H9 (cell line): ENCODE data around the gene ELAC1. TPM values are rescaled to one million over a fixed set of nuclear protein-coding genes. Genes with fewer than 3 reads are reported as not detected.

Experiments
- DNase-seq: peaks from one replicate; pipeline ENCODE4 v3.0.0-alpha.2; 2017
- H2AFZ ChIP-seq: one replicate; pipeline ENCODE4 v1.6.1; 2013; ENCODE audit warnings: mild to moderate bottlenecking, low read length, control low read depth, moderate library complexity
- H2AK5ac ChIP-seq: 2 replicates; pipeline ENCODE4 v1.6.1; 2013; ENCODE audit warnings: low read length, control low read depth, mixed read lengths; ENCODE audit not compliant: insufficient read length
- H2BK120ac ChIP-seq: one replicate; pipeline ENCODE4 v1.6.1; 2013; ENCODE audit warnings: low read depth, mild to moderate bottlenecking, low read length, control low read depth, inconsistent platforms; ENCODE audit not compliant: poor library complexity, severe bottlenecking
- H2BK12ac ChIP-seq: 2 replicates; pipeline ENCODE4 v1.6.1; 2013; ENCODE audit warnings: low read length, control low read depth, mixed read lengths, low read depth; ENCODE audit not compliant: insufficient read length
- H2BK15ac ChIP-seq: 2 replicates; pipeline ENCODE4 v1.6.1; 2013; ENCODE audit warnings: low read depth, low read length, control low read depth
- H2BK20ac ChIP-seq: one replicate; pipeline ENCODE4 v1.6.1; 2013; ENCODE audit warnings: low read depth, mild to moderate bottlenecking, low read length, control low read depth, inconsistent platforms; ENCODE audit not compliant: poor library complexity, severe bottlenecking
- H2BK5ac ChIP-seq: 2 replicates; pipeline ENCODE4 v1.6.1; 2013; ENCODE audit warnings: low read length, control low read depth, mixed read lengths; ENCODE audit not compliant: insufficient read length
- H3K14ac ChIP-seq: 2 replicates; pipeline ENCODE4 v1.6.1; 2013; ENCODE audit warnings: low read length, control low read depth; ENCODE audit not compliant: insufficient read depth
- H3K18ac ChIP-seq: 2 replicates; pipeline ENCODE4 v1.6.1; 2013; ENCODE audit warnings: low read depth, mild to moderate bottlenecking, mixed read lengths, low read length, control low read depth; ENCODE audit not compliant: insufficient read length
- H3K23ac ChIP-seq: 2 replicates; pipeline ENCODE4 v1.6.1; 2013; ENCODE audit warnings: low read length, control low read depth, mixed read lengths, low read depth; ENCODE audit not compliant: insufficient read length
- H3K23me2 ChIP-seq: 2 replicates; pipeline ENCODE4 v1.6.1; 2013; ENCODE audit warnings: low read depth, mild to moderate bottlenecking, mixed read lengths, low read length, control low read depth; ENCODE audit not compliant: insufficient read length, poor library complexity, severe bottlenecking
- H3K27ac ChIP-seq: 2 replicates; pipeline ENCODE4 v1.5.1; 2013; ENCODE audit warnings: low read length, control low read depth, mixed read lengths, low read depth; ENCODE audit not compliant: insufficient read length
- H3K27me3 ChIP-seq: 2 replicates; pipeline ENCODE4 v1.6.1; 2013; ENCODE audit warnings: low read length, control low read depth, inconsistent platforms; ENCODE audit not compliant: insufficient read depth
- H3K4ac ChIP-seq: 2 replicates; pipeline ENCODE4 v1.6.1; 2013; ENCODE audit warnings: low read depth, mild to moderate bottlenecking, control low read depth, inconsistent platforms, low read length, moderate library complexity
- H3K4me1 ChIP-seq: 2 replicates; pipeline ENCODE4 v1.6.1; 2013; ENCODE audit warnings: low read length, control low read depth, inconsistent platforms; ENCODE audit not compliant: insufficient read depth
- H3K4me2 ChIP-seq: 2 replicates; pipeline ENCODE4 v1.6.1; 2013; ENCODE audit warnings: low read length, control low read depth, mixed read lengths; ENCODE audit not compliant: insufficient read length, insufficient read depth
- H3K56ac ChIP-seq: 2 replicates; pipeline ENCODE4 v1.6.1; 2013; ENCODE audit warnings: low read depth, mild to moderate bottlenecking, mixed read lengths, low read length, control low read depth; ENCODE audit not compliant: insufficient read length
- H3K79me1 ChIP-seq: 2 replicates; pipeline ENCODE4 v1.6.1; 2013; ENCODE audit warnings: low read depth, mild to moderate bottlenecking, moderate library complexity, low read length, control low read depth, inconsistent platforms; ENCODE audit not compliant: insufficient read depth, poor library complexity, severe bottlenecking
- H3K79me2 ChIP-seq: 2 replicates; pipeline ENCODE4 v1.6.1; 2013; ENCODE audit warnings: low read length, control low read depth, inconsistent platforms; ENCODE audit not compliant: insufficient read depth
- H3K9ac ChIP-seq: 2 replicates; pipeline ENCODE4 v1.6.1; 2013; ENCODE audit warnings: low read length, control low read depth, mixed read lengths; ENCODE audit not compliant: insufficient read length; ENCODE audit errors: extremely low read depth
- H3K9me3 ChIP-seq: one replicate; pipeline ENCODE4 v1.6.1; 2013; ENCODE audit warnings: low read depth, low read length, inconsistent platforms; ENCODE audit not compliant: control insufficient read depth
- H3T11ph ChIP-seq: one replicate; pipeline ENCODE4 v1.6.1; 2013; ENCODE audit warnings: mild to moderate bottlenecking, low read length, control low read depth, inconsistent platforms
- H4K20me1 ChIP-seq: one replicate; pipeline ENCODE4 v1.6.1; 2013; ENCODE audit not compliant: control insufficient read depth, insufficient read length, insufficient read depth
- H4K5ac ChIP-seq: 2 replicates; pipeline ENCODE4 v1.6.1; 2013; ENCODE audit warnings: low read depth, mild to moderate bottlenecking, mixed read lengths, low read length, control low read depth; ENCODE audit not compliant: insufficient read length
- H4K8ac ChIP-seq: replicated peaks from 2 replicates; pipeline ENCODE4 v1.6.1; 2013; ENCODE audit warnings: low read length, control low read depth, mixed read lengths, low read depth; ENCODE audit not compliant: insufficient read length
- H4K91ac ChIP-seq: 2 replicates; pipeline ENCODE4 v1.6.1; 2013; ENCODE audit warnings: low read depth, mild to moderate bottlenecking, moderate library complexity, mixed read lengths, low read length, control low read depth; ENCODE audit not compliant: insufficient read length
- H3K27ac Mint-ChIP-seq, 3 experiments: 2 replicates in 2 of 3; 3 replicates in 1 of 3; pipeline ENCODE4 v1.8.0; 2020 to 2021; ENCODE audit warnings: mixed read lengths in 3 of 3, mild to moderate bottlenecking in 1 of 3, moderate library complexity in 1 of 3
- H3K27me3 Mint-ChIP-seq: 2 replicates; pipeline ENCODE4 v1.8.0; 2021; ENCODE audit warnings: low read depth, mild to moderate bottlenecking, moderate library complexity, mixed read lengths
- H3K36me3 Mint-ChIP-seq, 3 experiments: 2 replicates in 2 of 3; 3 replicates in 1 of 3; pipeline ENCODE4 v1.8.0; 2020 to 2021; ENCODE audit warnings: low read depth in 3 of 3, mixed read lengths in 3 of 3; ENCODE audit not compliant: insufficient read depth in 1 of 3
- H3K4me1 Mint-ChIP-seq, 2 experiments: 2 replicates each; pipeline ENCODE4 v1.8.0; 2020; ENCODE audit warnings: mixed read lengths in 2 of 2
- H3K4me3 Mint-ChIP-seq, 2 experiments: 2 replicates in 1 of 2; 3 replicates in 1 of 2; pipeline ENCODE4 v1.8.0; 2020 to 2021; ENCODE audit warnings: mild to moderate bottlenecking in 2 of 2, mixed read lengths in 2 of 2, moderate library complexity in 1 of 2
- H3K9me3 Mint-ChIP-seq, 2 experiments: 2 replicates in 1 of 2; 3 replicates in 1 of 2; pipeline ENCODE4 v1.8.0; 2020; ENCODE audit warnings: mild to moderate bottlenecking in 2 of 2, mixed read lengths in 2 of 2, moderate library complexity in 1 of 2
- WGBS: extraction: QIAGEN DNeasy Blood & Tissue Kit; methylation state at CpG from one replicate; pipeline ENCODE4 v1.1.7; 2013; ENCODE audit warnings: missing lambda C conversion rate, low lambda C conversion rate, mixed read lengths; ENCODE audit not compliant: insufficient read length; ENCODE audit errors: extremely low coverage; 5-methylcytosine and 5-hydroxymethylcytosine counted together
- total RNA-seq: library from RNA; stranded (reverse); gene quantifications from 2 replicates; pipeline ENCODE4 v1.2.1, GENCODE V29; 2021
- TF ChIP-seq, protein P1 (sequence below): fragments of 200-600 bp; sonication (generic); conservative IDR thresholded peaks from 3 replicates; pipeline ENCODE4 v1.8.0; 2021; ENCODE audit warnings: antibody characterized with exemption, mild to moderate bottlenecking

Gene ELAC1
- total RNA-seq, 1 experiment from 2014 or later, result 5.7 TPM

DNA sequence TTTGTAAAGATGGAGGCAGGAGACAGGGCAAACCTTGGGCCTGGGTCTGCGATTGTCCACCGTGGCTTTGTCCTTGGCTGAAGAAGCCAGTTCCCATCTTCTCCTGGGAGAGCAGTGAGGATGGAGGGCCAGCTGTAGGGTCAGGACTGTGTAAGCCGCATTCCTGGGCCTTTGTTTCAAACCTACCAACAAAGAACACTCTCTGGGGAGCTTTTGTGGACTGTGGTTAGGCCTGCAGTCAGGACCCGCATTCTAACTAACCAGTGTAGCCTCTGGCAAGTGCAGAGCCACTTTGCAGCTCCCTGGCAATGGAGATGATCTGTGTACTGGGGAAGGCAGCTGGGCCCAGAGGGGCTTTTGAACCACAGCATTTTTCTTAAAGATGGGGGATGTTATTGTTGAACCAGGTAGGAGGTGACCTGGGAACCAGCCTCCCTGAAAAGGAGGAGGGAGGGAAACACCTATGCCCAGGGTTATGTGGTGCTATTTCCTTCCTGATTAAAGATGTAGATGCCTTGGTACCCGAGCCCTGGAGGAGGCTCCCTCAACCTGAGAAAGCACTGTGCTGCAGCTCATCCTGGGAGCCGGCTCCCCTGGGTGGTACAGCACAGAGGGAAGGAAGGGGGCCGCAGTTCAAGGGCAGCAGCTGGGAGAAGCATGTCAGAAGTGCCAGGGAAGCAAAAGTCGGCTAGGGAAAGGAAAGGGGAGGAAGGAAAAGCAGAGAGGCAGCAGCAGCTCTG is 49.5 kb downstream of the ELAC1 start:
- peaks cover 9 to 12% of the 10 kb centered on the region in 2 experiments; a peak in 4 of 5 replicates for H3K9me3 Mint-ChIP-seq
- Histone ChIP-seq H3K4ac (no peak overlapping the region), H2BK20ac (no peak overlapping the region), H3K4me1 (peaks cover 3% of the 10 kb centered on the region; the same call in 1 of the 2 replicates), H3K23me2 (no peaks in the 10 kb centered on the region), H3K56ac (no peak overlapping the region), H3K79me1 (no peaks in the 10 kb centered on the region), H3K23ac (no peak overlapping the region), H4K5ac (no peak overlapping the region), H2AFZ (no peak overlapping the region), H3K14ac (peak overlapping the region; percentile 71), H4K91ac (no peak overlapping the region), H2BK12ac (no peak overlapping the region), H4K8ac (no peak overlapping the region), H3K27me3 (no peaks in the 10 kb centered on the region), H3K79me2 (no peaks in the 10 kb centered on the region), H3K4me2 (no peak overlapping the region), H3K9me3 (no peaks in the 10 kb centered on the region), H3K9ac (no peak overlapping the region), H3K27ac (no peak overlapping the region), H2BK15ac (no peak overlapping the region), H2BK120ac (no peak overlapping the region), H2AK5ac (no peak overlapping the region), H2BK5ac (no peak overlapping the region), H3T11ph (no peak overlapping the region), H4K20me1 (no peaks in the 10 kb centered on the region), H3K18ac (peak overlapping the region; percentile 74)
- peak overlapping the region in 1 of 2 experiments; percentile 31; a peak in 2 of 5 replicates for H3K4me3 Mint-ChIP-seq
- DNase-seq, result peak; percentile 67
- H3K27me3 Mint-ChIP-seq, result no peaks in the 10 kb centered on the region; the same call in 1 of the 2 replicates
- no CpG with 5 or more reads among the region's 8 CpGs for WGBS
- peaks cover 13 to 26% of the 10 kb centered on the region in 2 experiments for H3K4me1 Mint-ChIP-seq
- H3K27ac Mint-ChIP-seq, result peak overlapping the region; percentile 98
- TF ChIP-seq, protein P1, sequence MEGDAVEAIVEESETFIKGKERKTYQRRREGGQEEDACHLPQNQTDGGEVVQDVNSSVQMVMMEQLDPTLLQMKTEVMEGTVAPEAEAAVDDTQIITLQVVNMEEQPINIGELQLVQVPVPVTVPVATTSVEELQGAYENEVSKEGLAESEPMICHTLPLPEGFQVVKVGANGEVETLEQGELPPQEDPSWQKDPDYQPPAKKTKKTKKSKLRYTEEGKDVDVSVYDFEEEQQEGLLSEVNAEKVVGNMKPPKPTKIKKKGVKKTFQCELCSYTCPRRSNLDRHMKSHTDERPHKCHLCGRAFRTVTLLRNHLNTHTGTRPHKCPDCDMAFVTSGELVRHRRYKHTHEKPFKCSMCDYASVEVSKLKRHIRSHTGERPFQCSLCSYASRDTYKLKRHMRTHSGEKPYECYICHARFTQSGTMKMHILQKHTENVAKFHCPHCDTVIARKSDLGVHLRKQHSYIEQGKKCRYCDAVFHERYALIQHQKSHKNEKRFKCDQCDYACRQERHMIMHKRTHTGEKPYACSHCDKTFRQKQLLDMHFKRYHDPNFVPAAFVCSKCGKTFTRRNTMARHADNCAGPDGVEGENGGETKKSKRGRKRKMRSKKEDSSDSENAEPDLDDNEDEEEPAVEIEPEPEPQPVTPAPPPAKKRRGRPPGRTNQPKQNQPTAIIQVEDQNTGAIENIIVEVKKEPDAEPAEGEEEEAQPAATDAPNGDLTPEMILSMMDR, result no peak
- H3K36me3 Mint-ChIP-seq, result peaks cover 4 to 28% (median 17%) of the 10 kb centered on the region in 3 experiments; a peak in 6 of 7 replicates
